IMR-90 (cell line): ENCODE results near the gene NDUFA7. TPM values are rescaled to one million over a fixed set of nuclear protein-coding genes. Genes with fewer than 3 reads are reported as not detected.
"Not testable (repeated sequence)": the region's sequence is repeated elsewhere in the genome, so short reads cannot be mapped to it uniquely, and the experiment has no call there.

ENCODE experiments used
- ATAC-seq: fragments of 200-7000 bp; cut with Tn5 transposase; 2 replicates; pipeline ENCODE4 v1.9.1; 2020; ENCODE audit warnings: low read depth, mild to moderate bottlenecking, moderate library complexity
- BruUV-seq: library from RNA; stranded (reverse); fragments of 400-500 nt; replicated peaks from 2 replicates; lab custom pipeline; 2021; lab: Mats Ljungman, UMichigan
- CTCF ChIA-PET: fragments of 300-600 bp; formaldehyde crosslinking; extraction: SDS; loops from one replicate; lab custom pipeline; 2021; ENCODE audit warnings: antibody characterized with exemption; lab: Yijun Ruan, JAX
- POLR2A ChIA-PET: fragments of 300-600 bp; sonication (Branson Sonifier 250); formaldehyde crosslinking; loops from one replicate; lab custom pipeline; 2022; ENCODE audit warnings: antibody characterized with exemption; ENCODE audit not compliant: unreplicated experiment; lab: Charles Lee
- DNase-seq: peaks from one replicate; pipeline ENCODE4 v3.0.0; 2013
- H2AFZ ChIP-seq: replicated peaks from 2 replicates; pipeline ENCODE3; 2013; ENCODE audit warnings: low read length, mild to moderate bottlenecking; ENCODE audit not compliant: poor library complexity
- H2AK5ac ChIP-seq: 2 replicates; pipeline ENCODE4 v1.6.1; 2013; ENCODE audit warnings: low read depth, low read length, inconsistent platforms
- H2AK9ac ChIP-seq: replicated peaks from 2 replicates; pipeline ENCODE3; 2013; ENCODE audit warnings: mild to moderate bottlenecking, low read depth, low read length, moderate library complexity; ENCODE audit not compliant: poor library complexity
- H2BK120ac ChIP-seq: 2 replicates; pipeline ENCODE4 v1.6.1; 2013; ENCODE audit warnings: low read depth, low read length, inconsistent platforms
- H2BK15ac ChIP-seq: 3 replicates; pipeline ENCODE4 v1.6.1; 2013; ENCODE audit warnings: low read depth, low read length, inconsistent platforms
- H2BK20ac ChIP-seq: 2 replicates; pipeline ENCODE4 v1.6.1; 2013; ENCODE audit warnings: low read depth, mild to moderate bottlenecking, inconsistent platforms, low read length, moderate library complexity
- H2BK5ac ChIP-seq: 2 replicates; pipeline ENCODE4 v1.6.1; 2013; ENCODE audit warnings: mild to moderate bottlenecking, low read depth, low read length, inconsistent platforms; ENCODE audit not compliant: poor library complexity, severe bottlenecking
- H3K14ac ChIP-seq: replicated peaks from 2 replicates; pipeline ENCODE4 v1.6.1; 2013; ENCODE audit warnings: low read depth, low read length, inconsistent platforms
- H3K18ac ChIP-seq: 2 replicates; pipeline ENCODE4 v1.6.1; 2013; ENCODE audit warnings: low read depth, low read length, control low read depth
- H3K23ac ChIP-seq: 2 replicates; pipeline ENCODE4 v1.6.1; 2013; ENCODE audit warnings: low read depth, low read length, inconsistent platforms
- H3K27ac ChIP-seq: 2 replicates; pipeline ENCODE4 v1.5.1; 2013; ENCODE audit warnings: mild to moderate bottlenecking, control low read depth, low read length; ENCODE audit not compliant: insufficient read depth
- H3K27me3 ChIP-seq: 2 replicates; pipeline ENCODE4 v1.6.1; 2013; ENCODE audit warnings: low read length; ENCODE audit not compliant: control insufficient read depth, insufficient read depth
- H3K36me3 ChIP-seq: 2 replicates; pipeline ENCODE4 v1.6.1; 2013; ENCODE audit warnings: low read length, mixed read lengths; ENCODE audit not compliant: control insufficient read depth, insufficient read depth
- H3K4ac ChIP-seq: 2 replicates; pipeline ENCODE4 v1.6.1; 2013; ENCODE audit warnings: low read depth, low read length, inconsistent platforms
- H3K4me1 ChIP-seq: 2 replicates; pipeline ENCODE4 v1.6.1; 2013; ENCODE audit warnings: low read length, mixed read lengths; ENCODE audit not compliant: control insufficient read depth, insufficient read depth
- H3K4me2 ChIP-seq: 2 replicates; pipeline ENCODE4 v1.6.1; 2013; ENCODE audit warnings: low read depth, mild to moderate bottlenecking, control low read depth, low read length, moderate library complexity
- H3K4me3 ChIP-seq: 2 replicates; pipeline ENCODE4 v1.5.1; 2013; ENCODE audit warnings: low read depth, mild to moderate bottlenecking, control low read depth, low read length, moderate library complexity; ENCODE audit not compliant: insufficient read depth
- H3K56ac ChIP-seq: 2 replicates; pipeline ENCODE4 v1.6.1; 2013; ENCODE audit warnings: low read length, inconsistent platforms; ENCODE audit not compliant: insufficient read depth; ENCODE audit errors: extremely low read depth
- H3K79me1 ChIP-seq, 2 experiments: 2 replicates each; pipeline ENCODE4 v1.6.1; 2013; ENCODE audit warnings: low read length in 2 of 2, inconsistent platforms in 1 of 2, low read depth in 1 of 2
- H3K9ac ChIP-seq: 2 replicates; pipeline ENCODE4 v1.6.1; 2013; ENCODE audit warnings: low read depth, low read length, control low read depth
- H3K9me1 ChIP-seq: 2 replicates; pipeline ENCODE4 v1.6.1; 2013; ENCODE audit warnings: low read length, inconsistent platforms; ENCODE audit not compliant: insufficient read depth
- H3K9me3 ChIP-seq: 2 replicates; pipeline ENCODE4 v1.6.1; 2013; ENCODE audit warnings: low read length; ENCODE audit not compliant: control insufficient read depth, insufficient read depth
- H4K20me1 ChIP-seq: 2 replicates; pipeline ENCODE4 v1.6.1; 2013; ENCODE audit warnings: low read length, inconsistent platforms; ENCODE audit not compliant: insufficient read depth
- H4K5ac ChIP-seq: 2 replicates; pipeline ENCODE4 v1.6.1; 2013; ENCODE audit warnings: mild to moderate bottlenecking, low read depth, low read length, control low read depth
- H4K8ac ChIP-seq, 2 experiments: 2 replicates each; pipeline ENCODE4 v1.6.1; 2013; ENCODE audit warnings: low read depth in 2 of 2, low read length in 2 of 2, control low read depth in 1 of 2, inconsistent platforms in 1 of 2
- H4K91ac ChIP-seq: 2 replicates; pipeline ENCODE4 v1.6.1; 2013; ENCODE audit warnings: low read depth, low read length, inconsistent platforms; ENCODE audit not compliant: insufficient read depth
- WGBS, 2 experiments: methylation state at CpG; one replicate each; pipeline versions ENCODE4 v1.1.5 to v1.1.7; 2013; ENCODE audit warnings: missing lambda C conversion rate in 2 of 2; ENCODE audit not compliant: insufficient read length in 1 of 2; ENCODE audit errors: extremely low coverage in 2 of 2; 5-methylcytosine and 5-hydroxymethylcytosine counted together
- dilution Hi-C: fragments of 300-500 bp; cut with HindIII; formaldehyde crosslinking; loops from one replicate; pipeline ENCODE4 v1.14.3; 2018; ENCODE audit warnings: low sequenced_read_pairs; ENCODE audit not compliant: unreplicated experiment
- in situ Hi-C: fragments of 300-500 bp; cut with MboI; formaldehyde crosslinking; loops from 3 replicates; pipeline ENCODE4 v1.14.3; 2019; ENCODE audit warnings: low sequenced_read_pairs, inconsistent platforms, mixed read lengths
- intact Hi-C: fragments of 100-400 bp; cut with micrococcal nuclease; formaldehyde crosslinking; loops from 2 replicates; pipeline ENCODE4 v1.10.0; 2022
- polyA plus RNA-seq, 3 experiments: library from polyadenylated mRNA; depleted of rRNA; stranded (reverse); fragments of >200 nt; gene quantifications; 2 replicates each; pipeline ENCODE4 v1.2.3, GENCODE V29; 2012; ENCODE audit warnings: low replicate concordance in 1 of 3
- total RNA-seq: library from RNA; depleted of rRNA; stranded (reverse); fragments of >200 nt; gene quantifications from 2 replicates; pipeline ENCODE4 v1.2.3, GENCODE V29; 2012

Gene NDUFA7
- total and polyA plus RNA-seq, 2 of the 4 experiments (the other 2 are of a cell fraction): 20.6 to 50.7 TPM

DNA sequence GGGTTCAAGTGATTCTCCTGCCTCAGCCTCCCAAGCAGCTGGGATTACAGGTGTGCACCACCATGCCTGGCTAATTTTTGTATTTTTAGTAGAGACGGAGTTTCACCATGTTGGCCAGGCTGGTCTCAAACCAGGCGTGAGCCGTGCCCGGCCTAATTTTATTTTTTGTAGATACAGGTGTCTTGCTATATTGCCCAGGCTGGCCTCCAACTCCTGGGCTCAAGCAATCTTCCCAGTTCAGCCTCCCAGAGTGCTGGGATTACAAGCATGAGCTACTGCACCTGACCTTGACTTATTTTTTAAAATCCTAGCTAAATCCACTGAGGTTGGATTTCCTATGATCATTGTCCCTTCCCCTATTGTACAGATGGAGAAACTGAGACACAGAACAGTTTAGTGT lies 20.3 kb upstream of the NDUFA7 start:
- H4K91ac ChIP-seq, H3K56ac ChIP-seq, H3K4me3 ChIP-seq, H3K9ac ChIP-seq, dilution Hi-C loops, POLR2A ChIA-PET, BruUV-seq, H3K23ac ChIP-seq, H2AK5ac ChIP-seq, H2BK120ac ChIP-seq, H3K9me1 ChIP-seq, H3K4ac ChIP-seq, H3K14ac ChIP-seq, H4K20me1 ChIP-seq, DNase-seq, intact Hi-C loops, H3K27ac ChIP-seq, ATAC-seq, H3K18ac ChIP-seq, H2BK15ac ChIP-seq, H2AK9ac ChIP-seq, H4K5ac ChIP-seq, H3K4me2 ChIP-seq, H4K8ac ChIP-seq, H2BK20ac ChIP-seq, H3K9me3 ChIP-seq, H3K79me1 ChIP-seq, H3K4me1 ChIP-seq, H2AFZ ChIP-seq, H3K36me3 ChIP-seq, H2BK5ac ChIP-seq: not testable (repeated sequence)
- no CpG with 5 or more reads among the region's 4 CpGs for WGBS, 2 experiments
- H3K27me3 ChIP-seq: peaks cover 17% of the 10 kb centered on the region; the same call in 1 of the 2 replicates
- CTCF ChIA-PET: interaction anchor here (0.6 kb wide), 3 partner anchors 12 to 274 kb away, joined by 3 to 7 read pairs (median 3); no protein-coding TSS in a partner anchor
- in situ Hi-C loops: loop anchor here (5.0 kb wide), 1 partner anchor 231 kb away; no protein-coding TSS in a partner anchor
